Activated CD4-positive, alpha-beta T cell treated with anti-CD3 and anti-CD28 coated beads for 4 hours (primary cell): ENCODE measurements around the gene KCNH6.

ENCODE experiments used
- DNase-seq, 2 donors: peaks; one replicate each; pipeline ENCODE4 v3.0.0-alpha.2; 2020

The KCNH6 gene

DNA sequence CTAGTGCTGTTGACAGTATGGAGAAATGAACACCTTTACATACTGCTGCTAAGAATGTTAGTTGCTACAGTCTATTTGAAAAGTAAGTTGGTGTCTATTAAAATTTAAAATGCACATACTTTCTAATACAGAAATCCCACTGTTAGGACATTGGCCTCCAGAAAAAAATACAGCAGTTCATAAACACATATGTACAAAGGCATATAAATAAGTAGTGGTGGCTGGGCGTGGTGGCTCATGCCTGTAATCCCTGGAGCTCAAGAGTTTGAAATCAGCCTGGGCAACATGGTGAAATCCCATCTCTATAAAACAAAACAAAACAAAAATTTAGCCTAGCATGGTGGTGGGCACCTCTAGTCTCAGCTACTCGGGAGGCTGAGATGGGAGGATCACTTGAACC lies 40.2 kb downstream of the KCNH6 start:
- DNase-seq, result no peak

DNA sequence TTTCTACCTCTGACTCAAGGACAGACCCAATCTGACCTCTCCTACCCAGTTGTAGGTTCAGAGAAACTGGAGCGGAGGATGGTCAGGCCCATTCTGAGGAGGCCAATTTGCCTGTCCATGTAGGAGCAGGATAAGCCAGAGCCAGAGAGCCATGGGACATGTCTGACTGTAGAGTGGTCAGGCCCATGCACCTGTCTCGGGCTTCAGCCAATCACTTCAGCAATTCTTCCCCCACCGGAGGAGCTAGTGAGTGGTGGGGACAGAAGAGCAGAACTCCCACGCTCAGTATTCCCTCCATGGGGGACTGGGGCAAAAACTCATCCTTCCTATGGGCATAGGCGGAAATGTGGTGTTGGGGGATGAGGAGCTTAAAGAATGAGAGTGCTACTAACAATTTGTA lies 41.4 kb downstream of the KCNH6 start:
- no peak for DNase-seq

DNA sequence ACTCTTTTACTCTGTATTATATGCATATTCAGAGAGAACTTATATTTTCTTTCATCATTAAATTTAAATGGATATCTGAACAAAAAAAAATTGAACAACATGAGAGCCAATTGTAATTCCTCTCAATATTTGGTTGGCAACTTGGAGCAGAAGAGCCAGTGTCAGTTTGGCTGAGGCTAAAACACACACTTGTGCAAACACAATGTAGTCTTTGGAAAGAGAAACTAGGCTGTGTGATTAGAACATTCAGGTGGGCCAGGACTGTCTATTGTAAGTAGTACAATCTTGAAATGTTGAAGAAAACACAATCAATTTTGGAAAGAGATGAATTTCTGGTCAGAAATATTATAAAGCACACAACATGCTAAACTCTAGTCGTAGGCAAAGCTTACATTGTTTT lies 44.1 kb downstream of the KCNH6 start:
- DNase-seq, result no peak

DNA sequence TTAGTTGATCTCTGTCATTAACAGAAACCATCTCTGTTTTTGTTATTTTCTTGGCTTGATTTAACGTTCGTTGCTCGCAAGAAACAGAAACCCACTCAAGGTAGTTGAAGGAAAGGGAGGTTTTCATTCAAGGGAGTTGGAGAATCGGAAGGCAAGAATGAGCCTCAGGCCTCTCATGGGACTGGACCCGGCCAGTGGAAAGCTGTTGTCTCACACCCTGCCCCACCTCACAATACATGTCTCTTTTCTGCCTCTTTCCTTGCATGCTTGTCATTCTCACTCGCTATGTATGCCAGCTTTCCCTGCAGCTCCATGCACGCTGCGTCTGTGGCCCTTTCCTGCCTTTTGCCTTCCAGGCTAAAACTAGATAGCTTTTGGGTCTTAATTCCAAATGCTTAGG lies 45.4 kb downstream of the KCNH6 start:
- no peak for DNase-seq

DNA sequence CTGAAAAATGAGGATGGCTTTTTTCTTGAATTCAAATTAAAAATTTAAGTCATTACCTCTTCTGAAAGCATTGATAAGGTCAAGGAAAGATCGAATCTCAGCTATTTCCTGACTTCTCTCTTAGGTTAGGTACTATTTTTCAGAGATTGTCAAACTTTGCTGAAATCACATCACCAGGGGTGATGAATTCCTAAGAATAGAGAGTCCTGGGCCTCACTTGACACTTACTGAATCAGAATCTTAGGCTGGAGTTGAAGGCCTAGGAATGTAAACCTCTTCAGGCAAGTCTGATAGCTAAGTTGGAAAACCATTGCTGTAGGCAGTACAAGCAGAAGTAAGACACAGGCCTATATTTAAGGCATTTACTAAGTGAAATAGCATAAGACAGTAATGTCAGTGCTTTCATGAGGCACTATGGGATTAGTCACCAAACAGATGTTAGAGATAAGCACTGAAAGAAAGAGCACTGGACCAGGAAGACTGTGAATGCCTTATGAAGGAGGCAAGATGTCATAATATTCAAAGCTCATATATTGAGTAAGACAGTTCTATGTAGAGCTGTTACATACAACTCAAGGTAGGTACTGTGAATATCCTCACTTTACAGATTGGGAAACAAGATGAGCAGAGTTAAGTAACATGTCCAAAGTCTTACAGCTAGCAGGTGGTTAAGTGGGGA lies 48.6 kb downstream of the KCNH6 start:
- no peak for DNase-seq

DNA sequence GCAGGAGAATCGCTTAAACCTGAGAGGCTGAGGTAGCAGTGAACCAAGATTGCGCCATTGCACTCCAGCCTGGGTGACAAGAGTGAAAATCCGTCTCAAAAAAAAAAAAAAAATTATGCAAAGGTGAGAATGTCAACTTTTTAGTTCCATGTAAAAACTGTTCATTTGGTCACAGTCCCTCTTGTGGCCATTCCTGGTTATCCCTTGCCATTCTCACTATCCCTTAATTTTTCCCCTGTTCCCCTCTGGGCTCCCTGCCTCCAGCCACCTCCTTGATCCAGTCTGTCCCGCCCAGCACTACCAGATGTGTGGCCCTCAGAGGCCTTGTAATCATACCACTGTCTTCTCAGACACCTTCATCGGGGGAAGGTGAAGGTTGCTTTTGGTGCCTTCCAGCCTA lies 50.5 kb downstream of the KCNH6 start:
- DNase-seq, result no peak

DNA sequence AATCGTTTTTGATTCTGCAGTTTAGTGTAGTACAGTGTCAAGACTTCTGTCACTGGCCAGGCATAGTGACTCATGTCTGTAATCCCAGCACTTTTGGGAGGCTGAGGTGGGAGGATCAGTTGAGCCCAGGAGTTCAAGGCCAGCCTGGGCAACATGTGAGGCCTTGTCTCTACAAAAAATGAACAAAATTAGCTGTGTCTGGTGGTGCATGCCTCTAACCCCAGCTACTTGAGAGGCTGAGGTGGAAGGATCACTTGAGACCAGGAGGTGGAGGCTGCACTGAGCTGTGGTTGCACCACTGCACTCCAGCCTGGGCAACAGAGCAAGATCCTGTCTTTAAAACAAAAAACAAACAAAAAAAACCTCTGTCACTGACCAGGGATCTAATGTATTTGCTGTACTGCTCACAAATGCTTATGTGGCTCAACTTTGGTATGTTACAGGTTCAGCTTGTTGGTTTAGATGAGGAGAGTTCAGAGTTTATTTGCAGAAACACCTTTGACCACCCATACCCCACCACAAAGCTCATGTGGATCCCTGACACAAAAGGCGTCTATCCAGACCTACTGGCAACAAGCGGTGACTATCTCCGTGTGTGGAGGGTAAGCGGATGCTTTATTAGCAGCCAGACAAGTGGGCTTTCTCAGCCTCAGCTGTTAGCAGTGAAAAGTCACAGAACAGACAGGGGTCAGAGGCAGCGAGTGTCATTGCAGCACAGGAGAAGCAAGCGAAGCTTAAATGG lies 55.0 kb downstream of the KCNH6 start:
- no peak for DNase-seq

DNA sequence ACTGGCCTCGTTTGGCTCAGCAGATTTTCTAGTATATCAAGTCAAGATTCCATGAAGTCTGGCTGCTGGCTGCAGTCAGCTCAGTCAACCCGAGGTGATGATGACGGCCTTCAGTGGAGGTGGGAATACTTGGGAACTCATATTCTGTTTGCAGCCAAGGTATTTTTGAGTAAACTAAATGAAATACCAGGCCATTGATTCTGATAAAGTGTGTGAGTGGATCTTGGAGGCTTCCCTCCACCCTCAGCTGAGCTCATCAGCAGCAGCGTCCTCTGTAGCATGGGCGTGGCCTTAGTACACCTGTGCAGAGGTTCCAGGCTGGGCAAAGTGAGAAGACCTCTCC lies 55.6 kb downstream of the KCNH6 start:
- no peak for DNase-seq

DNA sequence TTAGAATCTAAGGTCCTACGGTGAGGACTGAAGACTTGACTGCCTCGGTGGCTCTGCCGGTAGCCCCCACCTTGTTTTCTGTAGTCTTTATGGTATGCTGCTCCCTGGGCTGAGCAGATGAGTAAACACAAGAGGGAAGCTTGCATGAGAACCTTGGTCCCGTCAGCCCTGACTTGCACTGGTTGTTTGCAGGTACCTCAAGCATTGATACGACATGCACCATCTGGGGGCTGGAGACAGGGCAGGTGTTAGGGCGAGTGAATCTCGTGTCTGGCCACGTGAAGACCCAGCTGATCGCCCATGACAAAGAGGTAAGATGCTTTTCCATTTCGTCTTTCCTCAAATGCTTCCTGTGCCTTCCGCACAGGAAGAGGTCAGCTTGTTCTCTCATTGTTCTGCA lies 56.5 kb downstream of the KCNH6 start:
- DNase-seq, result no peak

DNA sequence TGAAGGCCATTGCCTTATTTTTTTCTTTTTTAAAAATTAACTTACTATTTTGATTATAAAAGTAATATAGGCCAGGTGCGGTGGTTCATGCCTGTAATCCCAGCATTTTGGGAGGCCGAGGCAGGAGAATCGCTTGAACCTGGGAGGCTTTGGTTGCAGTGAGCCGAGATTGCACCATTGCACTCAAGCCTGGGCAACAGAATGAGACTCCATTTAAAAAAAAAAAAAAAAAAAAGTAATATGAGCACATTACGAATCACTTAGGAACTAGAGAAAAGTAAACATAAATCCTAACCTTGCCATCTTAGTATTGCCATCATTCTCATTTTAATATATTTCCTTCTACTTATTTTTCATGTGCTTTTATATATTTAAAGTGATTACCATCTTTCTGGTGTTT lies 64.6 kb downstream of the KCNH6 start:
- no peak for DNase-seq

DNA sequence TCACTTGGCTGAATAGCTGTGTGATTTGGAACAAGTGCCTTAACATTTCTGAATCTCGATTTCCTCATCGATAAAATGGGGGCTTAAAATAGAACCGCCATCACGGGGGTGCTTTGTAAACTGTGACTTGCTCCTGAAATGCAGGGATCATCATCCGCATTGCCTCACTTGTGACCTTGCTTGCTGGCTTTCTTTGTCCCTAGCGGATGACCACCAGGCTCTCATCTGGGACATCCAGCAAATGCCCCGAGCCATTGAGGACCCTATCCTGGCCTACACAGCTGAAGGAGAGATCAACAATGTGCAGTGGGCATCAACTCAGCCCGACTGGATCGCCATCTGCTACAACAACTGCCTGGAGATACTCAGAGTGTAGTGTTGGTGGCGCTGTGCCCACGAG lies 65.6 kb downstream of the KCNH6 start:
- DNase-seq, result no peak

DNA sequence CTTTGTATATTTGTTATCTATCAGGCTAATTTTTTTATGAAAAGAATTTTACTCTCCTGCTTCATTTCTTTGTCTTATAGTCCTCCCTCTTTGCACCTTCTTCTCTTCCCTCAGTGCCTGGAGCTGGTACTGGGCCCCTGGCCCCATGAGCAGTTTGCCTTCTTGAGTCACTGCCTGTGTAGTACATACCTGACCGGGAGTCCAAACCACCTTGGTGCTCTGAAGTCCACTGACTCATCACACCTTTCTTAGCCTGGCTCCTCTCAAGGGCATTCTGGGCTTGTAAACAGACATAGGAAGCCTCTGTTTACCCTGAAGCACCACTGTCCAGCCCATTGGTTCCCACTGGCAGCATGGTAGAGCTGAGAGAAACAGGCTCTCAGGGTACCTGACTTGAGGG lies 66.5 kb downstream of the KCNH6 start:
- DNase-seq, result no peak

DNA sequence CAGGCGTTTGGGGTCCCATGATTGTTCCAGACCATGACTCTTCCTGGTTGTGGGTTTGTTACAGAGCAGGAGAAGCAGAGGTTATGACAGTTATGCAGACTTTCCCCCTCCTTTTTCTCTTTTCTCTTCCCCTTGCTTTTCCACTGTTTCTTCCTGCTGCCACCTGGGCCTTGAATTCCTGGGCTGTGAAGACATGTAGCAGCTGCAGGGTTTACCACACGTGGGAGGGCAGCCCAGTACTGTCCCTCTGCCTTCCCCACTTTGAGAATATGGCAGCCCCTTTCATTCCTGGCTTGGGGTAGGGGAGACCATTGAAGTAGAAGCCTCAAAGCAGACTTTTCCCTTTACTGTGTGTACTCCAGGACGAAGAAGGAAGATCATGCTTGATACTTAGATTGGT lies 69.6 kb downstream of the KCNH6 start:
- DNase-seq, result no peak

DNA sequence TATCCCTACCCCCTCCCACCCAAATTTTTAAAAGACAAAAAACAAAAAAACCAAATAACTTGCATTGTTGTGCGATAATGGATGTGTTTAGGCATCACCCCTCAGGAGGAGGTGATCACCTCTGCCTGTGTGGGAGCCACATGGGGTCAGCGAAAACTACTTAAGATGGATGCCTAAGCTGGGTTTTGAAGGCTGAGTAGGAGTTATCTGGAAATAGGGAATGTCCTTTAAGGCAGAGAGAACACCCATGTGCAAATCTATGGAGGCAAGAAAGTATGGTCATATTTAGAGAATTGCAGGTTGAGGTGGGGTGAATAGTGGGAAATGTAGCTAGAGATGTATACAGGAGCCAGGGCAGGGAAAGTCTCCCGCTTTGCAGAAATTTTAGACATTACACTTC lies 72.0 kb downstream of the KCNH6 start:
- DNase-seq, result no peak
